ENCODE measurements around the gene LRFN2.

LRFN2 gene

GRCh38 chr6:40383348-40384115 is 203.6 kb downstream of the LRFN2 start:
- no peak for DNase-seq (ENCODE audit: low spot score)
- CTCF ChIA-PET = interaction anchor here (0.8 kb wide), 1 partner anchor 33 kb away, joined by 3 read pairs; no protein-coding TSS in a partner anchor
- no peak for TF ChIP-seq CTCF (conservative IDR thresholded peaks at IDR 0.05; ENCODE audit: low read depth)
- H3K27ac ChIP-seq = no peak overlapping the region
- POLR2A ChIA-PET (ENCODE audit: low non-redundant PET) = no interaction called here

DNA sequence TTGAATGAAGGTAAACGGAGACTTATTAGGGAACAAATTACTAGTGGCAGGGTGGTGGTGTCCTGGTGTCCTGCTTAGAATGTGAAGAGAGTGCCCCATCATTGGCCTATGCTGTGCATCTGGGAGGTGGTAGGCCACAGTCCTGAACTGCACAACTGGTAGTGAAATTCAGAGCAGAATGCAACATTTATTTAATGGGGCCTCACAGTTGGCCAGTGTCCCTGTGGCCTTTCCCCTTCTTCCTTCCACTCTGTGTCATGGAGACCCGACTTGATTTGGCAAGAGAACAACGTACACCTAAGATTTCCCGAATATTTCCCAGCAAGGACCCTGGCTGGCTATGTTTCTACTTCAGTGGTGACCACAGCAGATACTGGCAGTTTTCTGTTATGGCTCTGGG is 206.9 kb downstream of the LRFN2 start:
- DNase-seq (ENCODE audit: low spot score) = no peak
- ChIA-PET CTCF (no interaction called here), POLR2A (ENCODE audit: low non-redundant PET) (no interaction called here)
- no peak for TF ChIP-seq CTCF (conservative IDR thresholded peaks at IDR 0.05; ENCODE audit: low read depth)
- H3K27ac ChIP-seq = no peak overlapping the region

DNA sequence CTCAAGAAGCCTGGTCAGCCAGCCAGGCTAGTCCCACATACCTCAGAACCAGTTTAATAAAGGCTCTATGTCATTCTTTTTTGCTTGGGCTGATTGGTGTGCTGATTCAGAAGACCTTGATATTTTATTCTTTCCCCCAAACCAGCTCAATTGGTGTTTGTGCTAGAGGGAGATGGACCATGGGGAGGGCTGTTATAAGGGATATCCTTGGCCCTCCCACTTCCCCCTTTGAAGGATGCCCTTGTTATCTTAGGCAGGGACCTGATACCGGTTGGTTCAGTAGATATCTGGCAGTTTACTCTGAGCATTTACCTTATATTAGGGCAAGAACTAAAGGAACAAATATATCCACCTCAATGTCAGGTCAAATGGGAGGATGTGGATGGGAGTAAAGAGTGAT is 207.4 kb downstream of the LRFN2 start:
- H3K27ac ChIP-seq = no peak overlapping the region
- TF ChIP-seq CTCF (conservative IDR thresholded peaks at IDR 0.05; ENCODE audit: low read depth) = no peak
- CTCF ChIA-PET = no interaction called here
- POLR2A ChIA-PET (ENCODE audit: low non-redundant PET) = no interaction called here
- no peak for DNase-seq (ENCODE audit: low spot score)

GRCh38 chr6:40378725-40379074 is 208.5 kb downstream of the LRFN2 start:
- POLR2A ChIA-PET (ENCODE audit: low non-redundant PET) = no interaction called here
- H3K27ac ChIP-seq = no peak overlapping the region
- no peak for DNase-seq (ENCODE audit: low spot score)
- CTCF ChIA-PET = no interaction called here
- TF ChIP-seq CTCF (conservative IDR thresholded peaks at IDR 0.05; ENCODE audit: low read depth) = no peak

DNA sequence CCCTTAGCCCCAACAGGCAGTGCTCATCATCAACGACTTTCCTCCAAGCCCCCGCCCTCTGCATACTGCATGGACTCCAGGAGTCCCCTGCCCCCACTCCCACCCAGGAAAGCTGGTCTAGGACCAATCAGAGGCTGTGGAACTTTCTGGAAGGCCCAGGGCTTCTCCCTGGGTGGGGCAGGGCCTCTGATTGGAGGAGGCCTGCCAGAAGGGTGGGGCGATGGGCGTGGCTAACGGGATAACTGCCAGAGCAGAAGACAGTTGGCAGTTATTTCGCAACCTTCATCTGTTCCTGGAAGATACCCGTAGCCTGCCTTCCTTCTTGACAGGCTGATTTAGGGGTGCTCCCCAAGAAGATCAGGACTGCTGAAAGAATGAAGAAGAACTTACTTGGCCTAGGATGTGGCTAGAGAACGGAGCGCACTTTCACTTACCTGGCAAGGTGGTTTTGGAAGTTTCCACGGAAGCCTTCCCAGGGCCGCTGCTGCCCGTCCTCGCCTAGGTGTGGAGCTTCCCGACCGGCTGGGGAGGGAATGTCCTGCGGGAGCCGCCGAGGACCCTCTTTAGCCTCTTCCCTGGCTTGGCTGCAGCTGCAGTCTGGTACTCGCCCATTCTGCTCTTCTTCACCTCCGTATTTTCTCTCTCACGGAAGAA is 209.0 kb downstream of the LRFN2 start:
- TF ChIP-seq CTCF (conservative IDR thresholded peaks at IDR 0.05; ENCODE audit: low read depth) = no peak
- CTCF ChIA-PET = no interaction called here

GRCh38 chr6:40377173-40377806 is 209.9 kb downstream of the LRFN2 start:
- no peak for DNase-seq (ENCODE audit: low spot score)
- no peak overlapping the region for H3K27ac ChIP-seq
- POLR2A ChIA-PET (ENCODE audit: low non-redundant PET) = no interaction called here
- CTCF ChIA-PET = no interaction called here
- no peak for TF ChIP-seq CTCF (conservative IDR thresholded peaks at IDR 0.05; ENCODE audit: low read depth)

More for the DNA sequence above, 209.0 kb downstream of the LRFN2 start:
- DNase-seq (ENCODE audit: low spot score) = no peak
- H3K27ac ChIP-seq = no peak overlapping the region
- POLR2A ChIA-PET (ENCODE audit: low non-redundant PET) = no interaction called here
